ENCODE measurements around the gene NEUROG2. TPM values are rescaled to one million over a fixed set of nuclear protein-coding genes. Genes with fewer than 3 reads are reported as not detected.

Gene NEUROG2
- total and polyA plus RNA-seq, 9 of the 15 experiments (the other 6 are each of a cell fraction or from before 2014, with no cell fraction given) = 0.07 TPM; not detected in 7

DNA sequence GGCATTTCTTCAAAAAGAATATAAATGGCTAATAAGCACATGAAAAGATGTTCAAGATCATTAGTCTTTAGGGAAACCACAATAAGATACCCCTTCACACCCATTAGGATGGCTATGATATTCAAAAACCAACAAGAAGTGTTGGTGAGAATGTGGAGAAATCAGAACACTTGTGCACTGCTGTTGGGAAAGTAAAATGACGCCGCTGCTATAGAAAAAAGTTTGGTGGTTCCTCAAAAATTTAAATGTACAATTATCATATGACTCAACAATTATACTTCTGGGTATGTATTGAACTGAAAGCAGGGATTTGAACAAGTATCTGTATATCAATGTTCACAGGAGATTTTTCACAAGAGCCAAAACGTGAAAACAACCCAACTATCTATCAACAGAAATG is 29.4 kb upstream of the NEUROG2 start:
- Histone ChIP-seq H3K9me1 (ENCODE audit: control insufficient read depth, insufficient read depth, low read length) (no peaks in the 10 kb centered on the region), H2AFZ (ENCODE audit: low read depth, low read length) (no peak overlapping the region), H3K27ac (ENCODE audit: extremely low read depth, low read depth, low read length) (no peak overlapping the region), H3K9ac (ENCODE audit: insufficient read depth in 1 of 2, low read depth in 2 of 2, low read length in 2 of 2) (no peak overlapping the region), H3K4me2 (ENCODE audit: insufficient read depth, low read length) (no peak overlapping the region), H3K4me1 (replicated peaks in 1 of 2; ENCODE audit: control insufficient read depth in 2 of 2, insufficient read depth in 2 of 2, low read length in 2 of 2) (no peaks in the 10 kb centered on the region), H3K9me3 (replicated peaks; ENCODE audit: control insufficient read depth, insufficient read depth, low read depth, low read length) (no peaks in the 10 kb centered on the region), H3K79me2 (ENCODE audit: control insufficient read depth, insufficient read depth, low read length) (no peaks in the 10 kb centered on the region), H3K4me3 (no peak overlapping the region), H3K36me3 (ENCODE audit: control insufficient read depth, insufficient read depth, low read length) (0 out of 3 replicates have a peak, but pooled peaks cover 3% of the 10 kb centered on the region), H3K27me3 (ENCODE audit: control insufficient read depth in 2 of 2, insufficient read depth in 2 of 2, low read length in 2 of 2) (no peaks in the 10 kb centered on the region), H4K20me1 (replicated peaks; ENCODE audit: control insufficient read depth, insufficient read depth, low read length) (no peaks in the 10 kb centered on the region)
- intact Hi-C loops (cut with micrococcal nuclease) (no loop called here), in situ Hi-C loops (cut with MboI) (no loop called here)
- POLR2A ChIA-PET = no interaction called here
- 72% methylated on average over 3 of the region's 3 CpGs for WGBS (ENCODE audit: insufficient coverage, low coverage, missing lambda C conversion rate)
- ATAC-seq (no peak), DNase-seq (ENCODE audit: extremely low read depth in 1 of 4, low spot score in 3 of 4) (no peak), FAIRE-seq (no peak)
- BruUV-seq (replicated peaks) = no TSS peak
- CTCF ChIA-PET (ENCODE audit: low intra/inter-chr PET ratio) = no interaction called here
- no peak for TF ChIP-seq ZNF561 (CRISPR knock-in tag; conservative IDR thresholded peaks at IDR 0.05)
- no peak for TF ChIP-seq MED1 (CRISPR knock-in tag; IDR thresholded peaks at IDR 0.05; ENCODE audit: borderline replicate concordance)
- TF ChIP-seq, protein P1, sequence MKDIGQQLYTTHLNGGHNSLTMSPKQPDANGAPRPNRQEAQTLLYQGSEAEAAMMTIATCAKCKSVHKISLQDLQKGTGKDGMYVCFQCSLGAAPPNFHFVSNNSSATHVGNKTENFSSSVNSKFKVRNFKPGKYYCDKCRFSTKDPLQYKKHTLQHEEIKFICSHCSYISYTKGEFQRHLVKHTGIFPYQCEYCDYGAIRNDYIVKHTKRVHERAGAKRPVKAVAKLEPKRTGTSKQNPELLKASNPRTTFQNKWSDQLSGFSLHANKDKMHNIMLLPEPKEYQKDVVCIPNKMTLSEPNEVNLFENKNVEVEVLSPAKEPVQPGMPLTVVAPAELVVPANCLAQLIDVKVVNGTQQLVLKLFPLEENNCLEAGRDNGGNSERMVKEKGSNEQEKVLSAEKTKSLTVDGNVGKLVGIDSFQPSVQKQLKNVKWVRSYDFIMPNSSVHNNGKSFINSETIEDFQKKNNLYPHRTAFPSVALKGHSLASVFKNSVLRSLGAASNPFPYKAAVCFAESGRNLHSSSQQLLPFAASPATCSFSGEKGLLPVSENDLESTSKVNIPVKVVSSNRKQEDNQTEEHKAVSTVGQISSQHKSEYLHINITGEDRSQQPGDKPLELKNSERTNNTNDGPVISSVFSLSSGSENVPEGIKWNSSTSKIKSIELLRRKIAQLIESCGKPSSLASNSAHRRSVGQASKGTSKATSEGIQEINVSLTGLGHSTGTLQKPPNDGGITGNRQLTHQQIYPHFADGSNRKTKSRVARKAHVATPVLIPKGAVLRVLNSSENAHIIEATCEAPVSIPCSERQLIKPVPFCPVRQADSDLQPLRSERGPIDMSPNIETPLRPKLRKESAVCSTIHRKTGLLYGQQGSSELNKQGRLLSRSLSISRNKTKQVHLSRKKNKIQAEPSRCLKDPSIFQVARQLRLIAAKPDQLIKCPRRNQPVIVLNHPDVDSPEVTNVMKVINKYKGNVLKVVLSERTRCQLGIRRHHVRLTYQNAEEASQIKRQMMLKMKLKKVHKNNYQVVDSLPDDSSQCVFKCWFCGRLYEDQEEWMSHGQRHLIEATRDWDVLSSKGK (CRISPR knock-in tag; IDR thresholded peaks at IDR 0.05) = no peak
- no peak for TF ChIP-seq ZNF644 (tag; IDR thresholded peaks at IDR 0.05; ENCODE audit: low read depth)
- TF ChIP-seq CBX1 (IDR thresholded peaks at IDR 0.05; ENCODE audit: low read depth) = no peak
- no peak for TF ChIP-seq CBFA2T3 (IDR thresholded peaks at IDR 0.05)
- no peak for TF ChIP-seq PRPF4 (IDR thresholded peaks at IDR 0.05; ENCODE audit: insufficient read depth, low read depth, low read length, poor library complexity, severe bottlenecking)
- TF ChIP-seq CREB1 (IDR thresholded peaks at IDR 0.05) = no peak
- no peak for TF ChIP-seq CREB1 (CRISPR knock-in tag; IDR thresholded peaks at IDR 0.05)
- TF ChIP-seq, protein P2, sequence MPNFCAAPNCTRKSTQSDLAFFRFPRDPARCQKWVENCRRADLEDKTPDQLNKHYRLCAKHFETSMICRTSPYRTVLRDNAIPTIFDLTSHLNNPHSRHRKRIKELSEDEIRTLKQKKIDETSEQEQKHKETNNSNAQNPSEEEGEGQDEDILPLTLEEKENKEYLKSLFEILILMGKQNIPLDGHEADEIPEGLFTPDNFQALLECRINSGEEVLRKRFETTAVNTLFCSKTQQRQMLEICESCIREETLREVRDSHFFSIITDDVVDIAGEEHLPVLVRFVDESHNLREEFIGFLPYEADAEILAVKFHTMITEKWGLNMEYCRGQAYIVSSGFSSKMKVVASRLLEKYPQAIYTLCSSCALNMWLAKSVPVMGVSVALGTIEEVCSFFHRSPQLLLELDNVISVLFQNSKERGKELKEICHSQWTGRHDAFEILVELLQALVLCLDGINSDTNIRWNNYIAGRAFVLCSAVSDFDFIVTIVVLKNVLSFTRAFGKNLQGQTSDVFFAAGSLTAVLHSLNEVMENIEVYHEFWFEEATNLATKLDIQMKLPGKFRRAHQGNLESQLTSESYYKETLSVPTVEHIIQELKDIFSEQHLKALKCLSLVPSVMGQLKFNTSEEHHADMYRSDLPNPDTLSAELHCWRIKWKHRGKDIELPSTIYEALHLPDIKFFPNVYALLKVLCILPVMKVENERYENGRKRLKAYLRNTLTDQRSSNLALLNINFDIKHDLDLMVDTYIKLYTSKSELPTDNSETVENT (CRISPR knock-in tag; IDR thresholded peaks at IDR 0.05) = no peak
- no peak for TF ChIP-seq ARID1B (IDR thresholded peaks at IDR 0.05)
- no peak for TF ChIP-seq NCOA2 (IDR thresholded peaks at IDR 0.05; ENCODE audit: partially characterized antibody in 2 of 2)
- TF ChIP-seq MYBL2 (IDR thresholded peaks at IDR 0.05; ENCODE audit: low read depth) = no peak
- TF ChIP-seq MYBL2 (CRISPR knock-in tag; IDR thresholded peaks at IDR 0.05; ENCODE audit: borderline replicate concordance) = no peak
- TF ChIP-seq, protein P3, sequence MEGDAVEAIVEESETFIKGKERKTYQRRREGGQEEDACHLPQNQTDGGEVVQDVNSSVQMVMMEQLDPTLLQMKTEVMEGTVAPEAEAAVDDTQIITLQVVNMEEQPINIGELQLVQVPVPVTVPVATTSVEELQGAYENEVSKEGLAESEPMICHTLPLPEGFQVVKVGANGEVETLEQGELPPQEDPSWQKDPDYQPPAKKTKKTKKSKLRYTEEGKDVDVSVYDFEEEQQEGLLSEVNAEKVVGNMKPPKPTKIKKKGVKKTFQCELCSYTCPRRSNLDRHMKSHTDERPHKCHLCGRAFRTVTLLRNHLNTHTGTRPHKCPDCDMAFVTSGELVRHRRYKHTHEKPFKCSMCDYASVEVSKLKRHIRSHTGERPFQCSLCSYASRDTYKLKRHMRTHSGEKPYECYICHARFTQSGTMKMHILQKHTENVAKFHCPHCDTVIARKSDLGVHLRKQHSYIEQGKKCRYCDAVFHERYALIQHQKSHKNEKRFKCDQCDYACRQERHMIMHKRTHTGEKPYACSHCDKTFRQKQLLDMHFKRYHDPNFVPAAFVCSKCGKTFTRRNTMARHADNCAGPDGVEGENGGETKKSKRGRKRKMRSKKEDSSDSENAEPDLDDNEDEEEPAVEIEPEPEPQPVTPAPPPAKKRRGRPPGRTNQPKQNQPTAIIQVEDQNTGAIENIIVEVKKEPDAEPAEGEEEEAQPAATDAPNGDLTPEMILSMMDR (IDR thresholded peaks at IDR 0.05 in 2 of 3, conservative IDR thresholded peaks at IDR 0.05 in 1 of 3; ENCODE audit: insufficient read depth in 2 of 3, low read depth in 1 of 3, low read length in 3 of 3) = no peak
- no peak for TF ChIP-seq ZNF77 (CRISPR knock-in tag; IDR thresholded peaks at IDR 0.05)

Data from K562 (cell line).